ENCODE results near the gene TSHZ2. TPM values are rescaled to one million over a fixed set of nuclear protein-coding genes. Genes with fewer than 3 reads are reported as not detected.
A peak's percentile ranks its signal among the peaks of the same experiment; 100 is the strongest.

Gene TSHZ2
- total RNA-seq, 1 donor from 2014 or later: 1.6 TPM

DNA sequence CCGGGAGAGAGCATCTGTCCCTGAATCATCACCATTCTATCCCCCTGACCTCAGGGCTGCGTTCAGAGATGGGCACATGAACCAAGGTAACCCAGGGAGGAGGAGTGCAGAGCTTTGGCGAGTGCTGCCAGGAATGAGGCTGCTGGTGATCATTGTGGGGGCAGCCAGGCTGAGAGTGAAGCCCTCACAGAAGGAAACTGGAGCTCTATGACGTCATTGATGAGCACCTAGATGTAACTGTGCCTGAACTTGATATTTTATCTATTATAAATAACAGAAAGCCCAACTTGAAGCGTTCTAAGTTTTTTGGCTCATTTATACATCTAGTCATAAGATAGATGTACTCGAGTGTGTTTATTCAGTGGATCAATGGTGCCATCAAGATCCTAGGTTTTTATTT, 17.3 kb upstream of the TSHZ2 start:
- Histone ChIP-seq H3K4me3 (ENCODE audit: low read depth, low read length) (no peak overlapping the region), H3K27me3 (ENCODE audit: control insufficient read depth, insufficient read depth, low read length) (no peaks in the 10 kb centered on the region), H3K36me3 (ENCODE audit: control insufficient read depth, insufficient read depth, low read length) (no peaks in the 10 kb centered on the region)
- TF ChIP-seq CTCF (IDR thresholded peaks at IDR 0.05; ENCODE audit: insufficient read depth, low read length, severe bottlenecking): no peak
- no peak for FAIRE-seq
- no peak for DNase-seq (ENCODE audit: low read depth)

DNA sequence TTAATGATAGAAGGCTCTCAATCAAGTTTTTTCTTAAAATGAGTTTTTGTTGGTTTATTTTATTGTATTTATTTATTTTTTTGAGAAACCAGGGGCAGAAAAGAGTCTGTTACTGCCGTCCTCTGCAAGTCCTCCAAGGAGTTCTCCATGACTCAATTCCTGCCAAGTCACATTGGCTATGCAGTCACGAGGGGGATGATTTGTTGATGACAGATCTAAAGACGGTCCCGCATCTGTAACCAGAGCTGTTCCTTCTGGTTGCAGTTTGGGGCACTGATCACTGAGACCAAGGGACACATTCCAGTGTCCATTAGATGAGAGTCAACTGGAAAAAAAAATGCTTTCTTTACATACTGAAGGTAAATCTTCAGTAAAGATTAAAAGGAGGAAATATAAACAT, 13.9 kb upstream of the TSHZ2 start:
- TF ChIP-seq CTCF (IDR thresholded peaks at IDR 0.05; ENCODE audit: insufficient read depth, low read length, severe bottlenecking): no peak
- no peak overlapping the region for H3K4me3 ChIP-seq (ENCODE audit: low read depth, low read length)
- FAIRE-seq: no peak
- no peaks in the 10 kb centered on the region for H3K27me3 ChIP-seq (ENCODE audit: control insufficient read depth, insufficient read depth, low read length)
- peak; percentile 26 for DNase-seq (ENCODE audit: low read depth)
- no peaks in the 10 kb centered on the region for H3K36me3 ChIP-seq (ENCODE audit: control insufficient read depth, insufficient read depth, low read length)

DNA sequence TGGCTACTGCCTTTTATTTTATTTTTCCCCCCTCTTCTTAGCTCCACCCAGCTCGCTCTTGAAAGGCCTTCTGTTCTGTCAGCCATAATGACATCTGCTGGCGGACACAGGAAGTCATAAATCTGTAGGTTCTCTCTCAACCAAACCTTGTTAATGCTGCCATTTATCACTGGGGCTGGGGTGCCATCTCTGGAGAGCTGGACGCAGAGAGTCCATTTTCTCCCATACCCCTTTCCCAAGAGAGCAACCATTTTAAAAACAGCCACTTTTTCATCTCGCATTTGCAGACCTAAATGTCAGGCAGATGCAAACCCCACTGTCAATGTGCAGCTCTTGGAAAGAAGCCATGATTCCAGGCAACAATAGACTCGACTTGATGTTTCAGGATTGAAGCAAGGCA, 13.0 kb upstream of the TSHZ2 start:
- H3K36me3 ChIP-seq (ENCODE audit: control insufficient read depth, insufficient read depth, low read length): no peaks in the 10 kb centered on the region
- DNase-seq (ENCODE audit: low read depth): peak; percentile 45
- peak; percentile 39 for TF ChIP-seq CTCF (IDR thresholded peaks at IDR 0.05; ENCODE audit: insufficient read depth, low read length, severe bottlenecking)
- H3K4me3 ChIP-seq (ENCODE audit: low read depth, low read length): no peak overlapping the region
- H3K27me3 ChIP-seq (ENCODE audit: control insufficient read depth, insufficient read depth, low read length): no peaks in the 10 kb centered on the region
- FAIRE-seq: no peak

DNA sequence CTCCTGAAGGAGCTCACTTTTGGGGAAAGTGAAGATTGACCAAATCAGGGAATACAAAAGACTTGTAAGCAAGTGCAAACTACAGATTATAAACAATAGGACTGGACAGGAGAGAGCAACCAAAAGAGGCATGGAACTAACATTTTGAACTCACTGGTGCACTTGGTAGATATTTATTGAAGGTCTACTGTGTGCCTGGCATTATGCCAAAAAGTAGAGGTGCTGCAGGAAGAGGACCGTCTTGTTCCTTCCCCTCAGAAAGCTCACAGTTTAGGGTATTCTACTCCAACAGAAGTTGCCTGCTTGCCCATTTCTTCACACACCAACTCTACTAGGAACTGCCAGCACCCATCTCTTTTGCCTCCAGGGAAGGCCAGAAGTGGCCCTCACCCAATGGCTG, 10.0 kb upstream of the TSHZ2 start:
- FAIRE-seq (no peak), DNase-seq (ENCODE audit: low read depth) (no peak)
- H3K4me3 ChIP-seq (ENCODE audit: low read depth, low read length): no peak overlapping the region
- no peaks in the 10 kb centered on the region for H3K27me3 ChIP-seq (ENCODE audit: control insufficient read depth, insufficient read depth, low read length)
- no peak for TF ChIP-seq CTCF (IDR thresholded peaks at IDR 0.05; ENCODE audit: insufficient read depth, low read length, severe bottlenecking)
- no peaks in the 10 kb centered on the region for H3K36me3 ChIP-seq (ENCODE audit: control insufficient read depth, insufficient read depth, low read length)

DNA sequence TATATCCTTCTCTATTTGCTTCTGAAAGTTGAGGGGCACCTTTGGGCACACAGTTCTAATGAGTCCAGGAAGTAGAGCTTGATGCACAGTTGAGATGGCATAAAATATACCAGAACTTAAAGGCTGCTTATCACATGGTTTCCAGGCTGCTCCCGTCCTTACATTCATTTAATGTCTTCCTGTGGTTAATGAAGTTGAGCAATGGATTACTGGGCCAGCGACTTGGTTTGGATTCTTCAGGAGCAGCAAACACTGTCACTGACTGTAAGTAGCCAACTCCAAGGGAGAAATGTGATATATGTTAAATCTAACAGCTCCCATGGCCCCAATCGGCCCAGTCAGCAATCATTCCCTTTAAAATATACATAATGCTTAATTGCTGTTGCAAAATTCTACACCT, 9.0 kb upstream of the TSHZ2 start:
- H3K36me3 ChIP-seq (ENCODE audit: control insufficient read depth, insufficient read depth, low read length): no peaks in the 10 kb centered on the region
- DNase-seq (ENCODE audit: low read depth) (no peak), FAIRE-seq (no peak)
- TF ChIP-seq CTCF (IDR thresholded peaks at IDR 0.05; ENCODE audit: insufficient read depth, low read length, severe bottlenecking): no peak
- H3K27me3 ChIP-seq (ENCODE audit: control insufficient read depth, insufficient read depth, low read length): no peaks in the 10 kb centered on the region
- H3K4me3 ChIP-seq (ENCODE audit: low read depth, low read length): no peak overlapping the region

DNA sequence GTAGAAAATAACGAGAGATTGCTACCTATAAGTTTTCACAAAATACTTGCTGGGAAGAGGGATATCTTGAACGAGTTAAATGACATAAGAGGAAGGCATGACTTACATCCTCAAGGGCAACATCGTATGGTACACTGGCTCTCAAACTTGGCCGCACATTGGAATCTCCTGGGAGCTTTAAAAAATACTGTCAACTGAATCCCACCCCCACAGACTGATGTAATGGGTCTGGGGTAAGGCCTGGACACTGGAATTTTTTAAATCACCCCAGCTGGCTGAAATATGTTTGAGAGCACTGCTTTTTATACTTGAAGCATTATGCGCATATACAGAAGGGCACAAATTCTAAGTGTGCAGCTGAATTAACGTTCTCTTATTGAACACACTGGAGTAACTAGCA, 8.0 kb upstream of the TSHZ2 start:
- TF ChIP-seq CTCF (IDR thresholded peaks at IDR 0.05; ENCODE audit: insufficient read depth, low read length, severe bottlenecking): no peak
- Histone ChIP-seq H3K36me3 (ENCODE audit: control insufficient read depth, insufficient read depth, low read length) (no peaks in the 10 kb centered on the region), H3K4me3 (ENCODE audit: low read depth, low read length) (no peak overlapping the region), H3K27me3 (ENCODE audit: control insufficient read depth, insufficient read depth, low read length) (no peaks in the 10 kb centered on the region)
- DNase-seq (ENCODE audit: low read depth) (no peak), FAIRE-seq (no peak)
